HepG2 (cell line): ENCODE measurements around the gene GNAL. TPM values are rescaled to one million over a fixed set of nuclear protein-coding genes. Genes with fewer than 3 reads are reported as not detected.

Experiments
- CBX5 ChIP-seq: sonication (generic); formaldehyde crosslinking; IDR thresholded peaks from 2 replicates; pipeline ENCODE4 v1.4.0; 2020; ENCODE audit warnings: missing genetic modification reagents, borderline replicate concordance
- CEBPG ChIP-seq: IDR thresholded peaks from 2 replicates; pipeline ENCODE4 v1.6.1; 2016
- DR1 ChIP-seq: sonication (generic); formaldehyde crosslinking; IDR thresholded peaks from 2 replicates; pipeline ENCODE4 v1.8.0; 2021; ENCODE audit warnings: mild to moderate bottlenecking, missing genetic modification reagents, inconsistent platforms
- RFX1 ChIP-seq: fragments of 450-650 bp; IDR thresholded peaks from 2 replicates; pipeline ENCODE4 v1.6.1; 2017
- SSRP1 ChIP-seq: IDR thresholded peaks from 2 replicates; pipeline ENCODE4 v1.6.1; 2016; ENCODE audit warnings: control low read depth
- ZNF234 ChIP-seq: sonication (generic); formaldehyde crosslinking; conservative IDR thresholded peaks from 2 replicates; pipeline ENCODE4 v1.5.1; 2020; ENCODE audit warnings: mild to moderate bottlenecking, missing genetic modification reagents
- ZNF274 ChIP-seq: sonication (generic); formaldehyde crosslinking; IDR thresholded peaks from 2 replicates; pipeline ENCODE4 v1.5.1; 2020; ENCODE audit warnings: mild to moderate bottlenecking, missing genetic modification reagents
- ZNF496 ChIP-seq: sonication (generic); formaldehyde crosslinking; IDR thresholded peaks from 2 replicates; pipeline ENCODE4 v1.8.1; 2023; ENCODE audit warnings: mild to moderate bottlenecking, moderate library complexity, missing genetic modification reagents; ENCODE audit not compliant: insufficient replicate concordance
- ZNF788 ChIP-seq: sonication (generic); formaldehyde crosslinking; IDR thresholded peaks from 2 replicates; pipeline ENCODE4 v1.5.0; 2020; ENCODE audit warnings: mild to moderate bottlenecking, missing genetic modification reagents, borderline replicate concordance
- polyA plus RNA-seq, 8 experiments: library from polyadenylated mRNA; depleted of rRNA in 3 of 8; stranded (reverse) in 7 of 8; unstranded in 1 of 8; fragments of >200 nt; fragmentation: Illumina TruSeq in 4 of 8; extraction: Trizol in 4 of 8; gene quantifications; 2 replicates each; pipeline versions ENCODE4 v1.2.1 to v1.2.3, GENCODE V29; 2011 to 2016; ENCODE audit warnings: low read depth in 4 of 8, missing spikeins in 1 of 8, mixed read lengths in 1 of 8; ENCODE audit not compliant: insufficient read depth in 1 of 8
- total RNA-seq, 5 experiments: library from RNA; depleted of rRNA; stranded (reverse); fragments of >200 nt; fragmentation: Illumina TruSeq; extraction: Trizol; gene quantifications; 2 replicates each; pipeline ENCODE4 v1.2.3, GENCODE V29; 2016; ENCODE audit warnings: low read depth in 1 of 5
- TF ChIP-seq, protein P1 (sequence below): IDR thresholded peaks from 2 replicates; pipeline ENCODE4 v1.6.1; 2016; ENCODE audit warnings: missing compliant biosample characterization, missing genetic modification reagents, borderline replicate concordance
- TF ChIP-seq, protein P2 (sequence below): sonication (generic); formaldehyde crosslinking; IDR thresholded peaks from 2 replicates; pipeline ENCODE4 v1.5.1; 2020; ENCODE audit warnings: missing genetic modification reagents, mild to moderate bottlenecking, borderline replicate concordance
- TF ChIP-seq, protein P3 (sequence below): sonication (generic); formaldehyde crosslinking; IDR thresholded peaks from 2 replicates; pipeline ENCODE4 v1.4.0; 2020; ENCODE audit warnings: mild to moderate bottlenecking, missing genetic modification reagents
- TF ChIP-seq, protein P4 (sequence below): sonication (generic); formaldehyde crosslinking; IDR thresholded peaks from 2 replicates; pipeline ENCODE4 v1.4.0; 2020; ENCODE audit warnings: mild to moderate bottlenecking, missing genetic modification reagents
- TF ChIP-seq, protein P5 (sequence below): sonication (generic); formaldehyde crosslinking; IDR thresholded peaks from 2 replicates; pipeline ENCODE4 v1.4.0; 2020; ENCODE audit warnings: missing genetic modification reagents; ENCODE audit errors: not compliant biosample characterization
- TF ChIP-seq, protein P6 (sequence below), 2 experiments: sonication (generic) in 1 of 2; formaldehyde crosslinking in 1 of 2; IDR thresholded peaks; 2 replicates each; pipeline versions ENCODE4 v1.5.1 to v1.6.1; 2011 to 2020; ENCODE audit warnings: borderline replicate concordance in 1 of 2, low read depth in 1 of 2, low read length in 1 of 2, mild to moderate bottlenecking in 1 of 2, missing genetic modification reagents in 1 of 2, moderate library complexity in 1 of 2

Gene GNAL
- total and polyA plus RNA-seq, 2 of the 13 experiments (the other 11 are each of a cell fraction or from before 2014, with no cell fraction given) = 0.87 to 1.4 TPM

DNA sequence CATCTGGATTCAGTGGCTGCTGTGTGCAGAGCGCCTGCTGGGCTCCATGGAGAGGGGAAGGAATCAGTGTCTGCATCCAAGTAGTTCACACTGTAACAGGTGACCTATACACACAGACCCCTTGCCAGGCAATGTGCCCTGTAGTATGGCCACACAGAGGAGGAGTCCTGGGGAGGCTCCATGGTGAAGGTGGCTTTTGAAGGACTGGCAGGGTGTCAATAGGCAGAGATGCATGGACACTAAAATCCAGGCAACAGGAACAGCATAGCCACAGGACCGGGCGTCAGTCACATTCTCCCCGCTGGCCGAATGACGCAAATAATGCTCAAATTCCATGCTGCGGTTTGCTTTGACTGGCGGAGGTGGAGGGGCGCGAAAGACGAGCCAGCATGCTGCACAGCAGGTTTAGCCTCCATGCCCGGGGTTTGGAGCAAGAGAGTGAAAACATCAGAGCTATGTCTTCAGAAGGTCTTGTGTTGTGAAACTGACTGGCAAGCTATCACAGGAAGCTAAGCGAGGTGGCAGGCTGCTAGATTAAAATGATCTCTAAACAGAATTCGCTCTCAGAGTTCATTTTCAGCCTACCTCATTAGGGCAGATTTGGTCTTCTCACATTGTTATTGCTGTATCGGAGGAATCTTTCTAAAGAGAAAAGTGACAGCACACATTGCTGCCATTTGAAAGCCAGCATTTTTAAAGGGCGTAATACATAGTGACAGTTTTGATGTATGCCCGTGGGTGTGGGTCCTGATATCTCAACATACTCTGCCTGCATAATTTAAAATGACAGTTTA lies 161.0 kb downstream of the GNAL start (continued):
- TF ChIP-seq, protein P1, sequence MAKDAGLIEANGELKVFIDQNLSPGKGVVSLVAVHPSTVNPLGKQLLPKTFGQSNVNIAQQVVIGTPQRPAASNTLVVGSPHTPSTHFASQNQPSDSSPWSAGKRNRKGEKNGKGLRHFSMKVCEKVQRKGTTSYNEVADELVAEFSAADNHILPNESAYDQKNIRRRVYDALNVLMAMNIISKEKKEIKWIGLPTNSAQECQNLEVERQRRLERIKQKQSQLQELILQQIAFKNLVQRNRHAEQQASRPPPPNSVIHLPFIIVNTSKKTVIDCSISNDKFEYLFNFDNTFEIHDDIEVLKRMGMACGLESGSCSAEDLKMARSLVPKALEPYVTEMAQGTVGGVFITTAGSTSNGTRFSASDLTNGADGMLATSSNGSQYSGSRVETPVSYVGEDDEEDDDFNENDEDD (CRISPR knock-in tag) = peak; percentile 95
- 0 out of 2 replicates have a peak, but pooled peaks have one; percentile 52 for TF ChIP-seq ZNF274 (CRISPR knock-in tag)
- TF ChIP-seq, protein P2, sequence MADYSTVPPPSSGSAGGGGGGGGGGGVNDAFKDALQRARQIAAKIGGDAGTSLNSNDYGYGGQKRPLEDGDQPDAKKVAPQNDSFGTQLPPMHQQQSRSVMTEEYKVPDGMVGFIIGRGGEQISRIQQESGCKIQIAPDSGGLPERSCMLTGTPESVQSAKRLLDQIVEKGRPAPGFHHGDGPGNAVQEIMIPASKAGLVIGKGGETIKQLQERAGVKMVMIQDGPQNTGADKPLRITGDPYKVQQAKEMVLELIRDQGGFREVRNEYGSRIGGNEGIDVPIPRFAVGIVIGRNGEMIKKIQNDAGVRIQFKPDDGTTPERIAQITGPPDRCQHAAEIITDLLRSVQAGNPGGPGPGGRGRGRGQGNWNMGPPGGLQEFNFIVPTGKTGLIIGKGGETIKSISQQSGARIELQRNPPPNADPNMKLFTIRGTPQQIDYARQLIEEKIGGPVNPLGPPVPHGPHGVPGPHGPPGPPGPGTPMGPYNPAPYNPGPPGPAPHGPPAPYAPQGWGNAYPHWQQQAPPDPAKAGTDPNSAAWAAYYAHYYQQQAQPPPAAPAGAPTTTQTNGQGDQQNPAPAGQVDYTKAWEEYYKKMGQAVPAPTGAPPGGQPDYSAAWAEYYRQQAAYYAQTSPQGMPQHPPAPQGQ (CRISPR knock-in tag) = no peak
- TF ChIP-seq RFX1 = no peak
- TF ChIP-seq ZNF788 (CRISPR knock-in tag) = peak; percentile 29; the same call in 1 of the 2 replicates
- TF ChIP-seq, protein P3, sequence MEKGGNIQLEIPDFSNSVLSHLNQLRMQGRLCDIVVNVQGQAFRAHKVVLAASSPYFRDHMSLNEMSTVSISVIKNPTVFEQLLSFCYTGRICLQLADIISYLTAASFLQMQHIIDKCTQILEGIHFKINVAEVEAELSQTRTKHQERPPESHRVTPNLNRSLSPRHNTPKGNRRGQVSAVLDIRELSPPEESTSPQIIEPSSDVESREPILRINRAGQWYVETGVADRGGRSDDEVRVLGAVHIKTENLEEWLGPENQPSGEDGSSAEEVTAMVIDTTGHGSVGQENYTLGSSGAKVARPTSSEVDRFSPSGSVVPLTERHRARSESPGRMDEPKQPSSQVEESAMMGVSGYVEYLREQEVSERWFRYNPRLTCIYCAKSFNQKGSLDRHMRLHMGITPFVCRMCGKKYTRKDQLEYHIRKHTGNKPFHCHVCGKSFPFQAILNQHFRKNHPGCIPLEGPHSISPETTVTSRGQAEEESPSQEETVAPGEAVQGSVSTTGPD (CRISPR knock-in tag) = no peak
- TF ChIP-seq, protein P4, sequence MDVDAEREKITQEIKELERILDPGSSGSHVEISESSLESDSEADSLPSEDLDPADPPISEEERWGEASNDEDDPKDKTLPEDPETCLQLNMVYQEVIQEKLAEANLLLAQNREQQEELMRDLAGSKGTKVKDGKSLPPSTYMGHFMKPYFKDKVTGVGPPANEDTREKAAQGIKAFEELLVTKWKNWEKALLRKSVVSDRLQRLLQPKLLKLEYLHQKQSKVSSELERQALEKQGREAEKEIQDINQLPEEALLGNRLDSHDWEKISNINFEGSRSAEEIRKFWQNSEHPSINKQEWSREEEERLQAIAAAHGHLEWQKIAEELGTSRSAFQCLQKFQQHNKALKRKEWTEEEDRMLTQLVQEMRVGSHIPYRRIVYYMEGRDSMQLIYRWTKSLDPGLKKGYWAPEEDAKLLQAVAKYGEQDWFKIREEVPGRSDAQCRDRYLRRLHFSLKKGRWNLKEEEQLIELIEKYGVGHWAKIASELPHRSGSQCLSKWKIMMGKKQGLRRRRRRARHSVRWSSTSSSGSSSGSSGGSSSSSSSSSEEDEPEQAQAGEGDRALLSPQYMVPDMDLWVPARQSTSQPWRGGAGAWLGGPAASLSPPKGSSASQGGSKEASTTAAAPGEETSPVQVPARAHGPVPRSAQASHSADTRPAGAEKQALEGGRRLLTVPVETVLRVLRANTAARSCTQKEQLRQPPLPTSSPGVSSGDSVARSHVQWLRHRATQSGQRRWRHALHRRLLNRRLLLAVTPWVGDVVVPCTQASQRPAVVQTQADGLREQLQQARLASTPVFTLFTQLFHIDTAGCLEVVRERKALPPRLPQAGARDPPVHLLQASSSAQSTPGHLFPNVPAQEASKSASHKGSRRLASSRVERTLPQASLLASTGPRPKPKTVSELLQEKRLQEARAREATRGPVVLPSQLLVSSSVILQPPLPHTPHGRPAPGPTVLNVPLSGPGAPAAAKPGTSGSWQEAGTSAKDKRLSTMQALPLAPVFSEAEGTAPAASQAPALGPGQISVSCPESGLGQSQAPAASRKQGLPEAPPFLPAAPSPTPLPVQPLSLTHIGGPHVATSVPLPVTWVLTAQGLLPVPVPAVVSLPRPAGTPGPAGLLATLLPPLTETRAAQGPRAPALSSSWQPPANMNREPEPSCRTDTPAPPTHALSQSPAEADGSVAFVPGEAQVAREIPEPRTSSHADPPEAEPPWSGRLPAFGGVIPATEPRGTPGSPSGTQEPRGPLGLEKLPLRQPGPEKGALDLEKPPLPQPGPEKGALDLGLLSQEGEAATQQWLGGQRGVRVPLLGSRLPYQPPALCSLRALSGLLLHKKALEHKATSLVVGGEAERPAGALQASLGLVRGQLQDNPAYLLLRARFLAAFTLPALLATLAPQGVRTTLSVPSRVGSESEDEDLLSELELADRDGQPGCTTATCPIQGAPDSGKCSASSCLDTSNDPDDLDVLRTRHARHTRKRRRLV = no peak
- TF ChIP-seq, protein P5, sequence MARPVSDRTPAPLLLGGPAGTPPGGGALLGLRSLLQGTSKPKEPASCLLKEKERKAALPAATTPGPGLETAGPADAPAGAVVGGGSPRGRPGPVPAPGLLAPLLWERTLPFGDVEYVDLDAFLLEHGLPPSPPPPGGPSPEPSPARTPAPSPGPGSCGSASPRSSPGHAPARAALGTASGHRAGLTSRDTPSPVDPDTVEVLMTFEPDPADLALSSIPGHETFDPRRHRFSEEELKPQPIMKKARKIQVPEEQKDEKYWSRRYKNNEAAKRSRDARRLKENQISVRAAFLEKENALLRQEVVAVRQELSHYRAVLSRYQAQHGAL (CRISPR knock-in tag) = no peak
- TF ChIP-seq DR1 (CRISPR knock-in tag) = no peak
- no peak for TF ChIP-seq ZNF234
- peak; percentile 76 for TF ChIP-seq CEBPG (CRISPR knock-in tag)
- TF ChIP-seq ZNF496 = no peak
- no peak for TF ChIP-seq SSRP1 (CRISPR knock-in tag)
- TF ChIP-seq, protein P6, sequence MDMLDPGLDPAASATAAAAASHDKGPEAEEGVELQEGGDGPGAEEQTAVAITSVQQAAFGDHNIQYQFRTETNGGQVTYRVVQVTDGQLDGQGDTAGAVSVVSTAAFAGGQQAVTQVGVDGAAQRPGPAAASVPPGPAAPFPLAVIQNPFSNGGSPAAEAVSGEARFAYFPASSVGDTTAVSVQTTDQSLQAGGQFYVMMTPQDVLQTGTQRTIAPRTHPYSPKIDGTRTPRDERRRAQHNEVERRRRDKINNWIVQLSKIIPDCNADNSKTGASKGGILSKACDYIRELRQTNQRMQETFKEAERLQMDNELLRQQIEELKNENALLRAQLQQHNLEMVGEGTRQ (IDR thresholded peaks at IDR 0.05; ENCODE audit: low read depth, low read length) = no peak
- TF ChIP-seq, protein P6 (CRISPR knock-in tag; IDR thresholded peaks at IDR 0.05; ENCODE audit: borderline replicate concordance) = no peak
- peak; percentile 74; the same call in 1 of the 2 replicates for TF ChIP-seq CBX5 (CRISPR knock-in tag)
